HepG2 (cell line): ENCODE results near the gene CTRB2. TPM values are rescaled to one million over a fixed set of nuclear protein-coding genes. Genes with fewer than 3 reads are reported as not detected.

ENCODE experiments used
- ATAC-seq: fragments of 200-7000 bp; cut with Tn5 transposase; 3 replicates; pipeline ENCODE4 v1.9.1; 2020; ENCODE audit warnings: mild to moderate bottlenecking, moderate library complexity
- BruUV-seq: library from RNA; stranded (reverse); fragments of 400-500 nt; replicated peaks from 2 replicates; lab custom pipeline; 2021; lab: Mats Ljungman, UMichigan
- CTCF ChIA-PET: fragments of 300-600 bp; formaldehyde crosslinking; extraction: SDS; loops from one replicate; lab custom pipeline; 2021; ENCODE audit warnings: low total read pairs, inconsistent platforms, low intra/inter-chr PET ratio; lab: Yijun Ruan, JAX
- POLR2A ChIA-PET: fragments of 350-600 bp; sonication (Branson Sonifier 250); formaldehyde crosslinking; loops from one replicate; lab custom pipeline; 2020; ENCODE audit warnings: antibody characterized with exemption, inconsistent platforms; lab: Yijun Ruan, JAX
- DNase-seq: peaks from one replicate; pipeline ENCODE4 v3.0.0-alpha.2; 2015; ENCODE audit warnings: low spot score
- FAIRE-seq: peaks from 3 replicates; lab custom pipeline; 2011; peaks lifted over from hg19 to GRCh38; lab: Jason Lieb, UNC
- H2AFZ ChIP-seq: one replicate; pipeline ENCODE4 v1.6.1; 2011; ENCODE audit warnings: low read length, inconsistent platforms
- H3K27ac ChIP-seq: fragments of 300-600 bp; 3 replicates; pipeline ENCODE4 v1.8.0; 2011; ENCODE audit warnings: mixed run types, mild to moderate bottlenecking, mixed read lengths, low read length, inconsistent platforms; ENCODE audit not compliant: insufficient read depth; ENCODE audit errors: extremely low read length
- H3K27me3 ChIP-seq, 2 experiments: fragments of 200-600 bp in 1 of 2; 2 replicates in 1 of 2; 3 replicates in 1 of 2; pipeline versions ENCODE4 v1.6.0 to v1.8.0; 2011; ENCODE audit warnings: low read length in 2 of 2, mild to moderate bottlenecking in 2 of 2, moderate library complexity in 2 of 2, inconsistent platforms in 1 of 2; ENCODE audit not compliant: insufficient read depth in 2 of 2, control insufficient read depth in 1 of 2
- H3K36me3 ChIP-seq, 2 experiments: fragments of 200-600 bp in 1 of 2; replicated peaks in 1 of 2; 2 replicates in 1 of 2; 3 replicates in 1 of 2; pipeline versions ENCODE4 v1.5.1 to v1.8.0; 2011; ENCODE audit warnings: low read length in 2 of 2, inconsistent platforms in 1 of 2; ENCODE audit not compliant: insufficient read depth in 2 of 2, control insufficient read depth in 1 of 2
- H3K4me1 ChIP-seq: 2 replicates; pipeline ENCODE4 v1.5.1; 2012; ENCODE audit warnings: low read length, inconsistent platforms; ENCODE audit not compliant: insufficient read depth
- H3K4me2 ChIP-seq: 2 replicates; pipeline ENCODE4 v1.6.0; 2011; ENCODE audit warnings: low read depth, low read length, inconsistent platforms
- H3K4me3 ChIP-seq, 3 experiments: fragments of 200-600 bp in 1 of 3; sonication (generic), shearing (Covaris generic) in 1 of 3; replicated peaks in 1 of 3; 2 replicates each; pipeline ENCODE4 v1.5.1; 2011 to 2016; ENCODE audit warnings: low read length in 3 of 3, inconsistent platforms in 2 of 3, low read depth in 2 of 3, mild to moderate bottlenecking in 2 of 3, control low read depth in 1 of 3, mixed read lengths in 1 of 3; ENCODE audit not compliant: insufficient read depth in 1 of 3
- H3K79me2 ChIP-seq: one replicate; pipeline ENCODE4 v1.6.1; 2011; ENCODE audit warnings: low read length, inconsistent platforms; ENCODE audit not compliant: insufficient read depth
- H3K9ac ChIP-seq: 2 replicates; pipeline ENCODE4 v1.6.0; 2011; ENCODE audit warnings: mild to moderate bottlenecking, low read depth, low read length, inconsistent platforms; ENCODE audit not compliant: insufficient read depth
- H3K9me3 ChIP-seq: 2 replicates; pipeline ENCODE4 v1.5.1; 2012; ENCODE audit warnings: mild to moderate bottlenecking, low read length
- H4K20me1 ChIP-seq: 2 replicates; pipeline ENCODE4 v1.6.0; 2011; ENCODE audit warnings: inconsistent platforms, mild to moderate bottlenecking, low read length, moderate library complexity; ENCODE audit not compliant: insufficient read depth
- CENPT ChIP-seq: sonication (generic); formaldehyde crosslinking; IDR thresholded peaks from 2 replicates; pipeline ENCODE4 v1.8.0; 2022; ENCODE audit warnings: low read depth, mild to moderate bottlenecking, moderate library complexity, missing genetic modification reagents
- CHCHD3 ChIP-seq: sonication (generic); formaldehyde crosslinking; IDR thresholded peaks from 2 replicates; pipeline ENCODE4 v1.8.0; 2022; ENCODE audit warnings: mild to moderate bottlenecking, missing genetic modification reagents, moderate library complexity
- EED ChIP-seq: sonication (generic); formaldehyde crosslinking; IDR thresholded peaks from 2 replicates; pipeline ENCODE4 v1.5.0; 2020; ENCODE audit warnings: mild to moderate bottlenecking, missing genetic modification reagents
- EP300 ChIP-seq, 3 experiments: sonication (generic) in 1 of 3; formaldehyde crosslinking in 1 of 3; IDR thresholded peaks; 2 replicates each; pipeline versions ENCODE4 v1.5.1 to v1.6.1; 2011 to 2020; ENCODE audit warnings: low read depth in 2 of 3, low read length in 2 of 3, borderline replicate concordance in 1 of 3, improper control_type of control experiment in 1 of 3, mild to moderate bottlenecking in 1 of 3, missing genetic modification reagents in 1 of 3, moderate library complexity in 1 of 3
- ZBTB38 ChIP-seq: sonication (generic); formaldehyde crosslinking; IDR thresholded peaks from 2 replicates; pipeline ENCODE4 v1.5.1; 2020; ENCODE audit warnings: mild to moderate bottlenecking, missing genetic modification reagents
- ZC3H13 ChIP-seq: sonication (generic); formaldehyde crosslinking; IDR thresholded peaks from 2 replicates; pipeline ENCODE4 v1.8.1; 2023; ENCODE audit warnings: mild to moderate bottlenecking, missing genetic modification reagents, moderate library complexity
- ZFX ChIP-seq: sonication (generic); formaldehyde crosslinking; IDR thresholded peaks from 2 replicates; pipeline ENCODE4 v1.4.0; 2020; ENCODE audit warnings: mild to moderate bottlenecking, low read depth, missing genetic modification reagents, moderate library complexity
- WGBS: methylation state at CpG from one replicate; pipeline ENCODE4 v1.1.6; 2017; ENCODE audit warnings: low lambda C conversion rate; 5-methylcytosine and 5-hydroxymethylcytosine counted together
- in situ Hi-C: cut with HindIII; loops from 2 replicates; pipeline ENCODE4 v1.10.0; 2017; ENCODE audit warnings: low pct_unique_long_range_greater_than_20kb; ENCODE audit not compliant: extremely low pct_ligation_motif_present
- intact Hi-C: fragments of 100-400 bp; cut with micrococcal nuclease; formaldehyde crosslinking; loops from one replicate; pipeline ENCODE4 v1.10.0; 2022; ENCODE audit not compliant: unreplicated experiment
- polyA plus RNA-seq, 8 experiments: library from polyadenylated mRNA; depleted of rRNA in 3 of 8; stranded (reverse) in 7 of 8; unstranded in 1 of 8; fragments of >200 nt; fragmentation: Illumina TruSeq in 4 of 8; extraction: Trizol in 4 of 8; gene quantifications; 2 replicates each; pipeline versions ENCODE4 v1.2.1 to v1.2.3, GENCODE V29; 2011 to 2016; ENCODE audit warnings: low read depth in 4 of 8, missing spikeins in 1 of 8, mixed read lengths in 1 of 8; ENCODE audit not compliant: insufficient read depth in 1 of 8
- total RNA-seq, 5 experiments: library from RNA; depleted of rRNA; stranded (reverse); fragments of >200 nt; fragmentation: Illumina TruSeq; extraction: Trizol; gene quantifications; 2 replicates each; pipeline ENCODE4 v1.2.3, GENCODE V29; 2016; ENCODE audit warnings: low read depth in 1 of 5
- TF ChIP-seq, protein P1 (sequence below): sonication (generic); formaldehyde crosslinking; IDR thresholded peaks from 2 replicates; pipeline ENCODE4 v1.5.1; 2020; ENCODE audit warnings: mild to moderate bottlenecking, missing genetic modification reagents, moderate library complexity
- TF ChIP-seq, protein P2 (sequence below): sonication (generic); formaldehyde crosslinking; IDR thresholded peaks from 2 replicates; pipeline ENCODE4 v1.4.0; 2020; ENCODE audit warnings: missing genetic modification reagents, borderline replicate concordance
- TF ChIP-seq, protein P3 (sequence below): sonication (generic); formaldehyde crosslinking; IDR thresholded peaks from 2 replicates; pipeline ENCODE4 v1.4.0; 2020; ENCODE audit warnings: missing genetic modification reagents

CTRB2 gene
- total and polyA plus RNA-seq, 2 of the 13 experiments (the other 11 are each of a cell fraction or from before 2014, with no cell fraction given): 0.13 TPM; not detected in 1

DNA sequence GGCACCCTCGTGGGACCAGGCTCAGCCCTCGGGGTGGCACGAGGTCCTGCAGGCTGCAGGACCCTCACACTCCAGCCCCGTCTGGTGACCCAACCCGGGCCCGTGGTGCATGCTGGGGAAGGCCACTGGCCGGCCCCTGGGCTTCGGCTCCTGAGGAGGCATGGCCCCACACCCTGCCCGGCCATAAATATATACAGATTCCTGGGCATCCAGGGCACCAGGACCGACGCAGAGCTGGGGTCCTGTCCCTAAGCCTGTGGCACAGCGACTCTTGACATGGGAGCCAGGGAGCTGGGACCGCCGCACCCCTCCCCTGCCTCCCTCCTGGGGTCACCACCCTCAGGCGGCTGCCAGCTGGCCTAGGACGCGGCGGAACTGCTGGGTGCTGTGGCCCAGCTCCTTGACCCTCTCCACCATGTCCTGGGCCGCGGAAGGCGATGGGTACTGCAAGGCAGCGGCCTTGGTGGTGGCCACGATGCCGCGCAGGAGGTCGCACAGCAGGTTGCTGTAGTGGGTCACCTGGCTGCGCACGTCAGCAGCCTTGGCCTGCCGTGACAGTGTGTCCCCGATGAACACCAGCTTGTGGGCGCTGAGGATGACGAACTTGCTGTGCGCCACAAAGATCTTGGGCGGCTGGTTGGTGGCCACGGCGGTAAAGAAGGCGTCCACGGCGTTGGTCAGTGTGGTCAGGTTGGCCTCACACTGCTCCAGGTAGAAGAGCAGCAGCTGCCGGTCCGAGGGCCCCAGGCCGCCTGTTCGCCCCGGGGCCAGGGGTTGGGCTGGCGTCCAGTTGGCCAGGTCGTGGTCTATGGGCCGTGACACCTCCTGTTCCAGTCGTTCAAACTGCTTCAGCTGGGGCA, 22.4 kb upstream of the CTRB2 start:
- H3K4me1 ChIP-seq: peaks cover 13% of the 10 kb centered on the region
- peaks cover 21 to 37% of the 10 kb centered on the region in 2 experiments for H3K36me3 ChIP-seq
- BruUV-seq: no TSS peak
- WGBS: 96% methylated on average over 19 of the region's 48 CpGs
- intact Hi-C loops (loop anchor here (5.0 kb wide), 1 partner anchor 32 kb away; no protein-coding TSS in a partner anchor), in situ Hi-C loops (no loop called here)
- H4K20me1 ChIP-seq: peaks cover 1% of the 10 kb centered on the region; the same call in 1 of the 2 replicates
- no peak overlapping the region for H2AFZ ChIP-seq
- CTCF ChIA-PET: no interaction called here
- peaks cover 9 to 12% of the 10 kb centered on the region in 2 experiments for H3K27me3 ChIP-seq
- H3K4me3 ChIP-seq: no peak overlapping the region
- DNase-seq (no peak), FAIRE-seq (no peak), ATAC-seq (no peak)
- no peaks in the 10 kb centered on the region for H3K79me2 ChIP-seq
- no peak overlapping the region for H3K4me2 ChIP-seq
- H3K9me3 ChIP-seq: no peaks in the 10 kb centered on the region
- no peak overlapping the region for H3K9ac ChIP-seq
- POLR2A ChIA-PET: interaction anchor here (1.4 kb wide), 1 partner anchor 16 kb away, joined by 4 read pairs; no protein-coding TSS in a partner anchor
- H3K27ac ChIP-seq: no peak overlapping the region
- 0 out of 2 replicates have a peak, but pooled peaks have one; percentile 36 for TF ChIP-seq CENPT (CRISPR knock-in tag)
- TF ChIP-seq CHCHD3 (CRISPR knock-in tag): no peak
- TF ChIP-seq, protein P1, sequence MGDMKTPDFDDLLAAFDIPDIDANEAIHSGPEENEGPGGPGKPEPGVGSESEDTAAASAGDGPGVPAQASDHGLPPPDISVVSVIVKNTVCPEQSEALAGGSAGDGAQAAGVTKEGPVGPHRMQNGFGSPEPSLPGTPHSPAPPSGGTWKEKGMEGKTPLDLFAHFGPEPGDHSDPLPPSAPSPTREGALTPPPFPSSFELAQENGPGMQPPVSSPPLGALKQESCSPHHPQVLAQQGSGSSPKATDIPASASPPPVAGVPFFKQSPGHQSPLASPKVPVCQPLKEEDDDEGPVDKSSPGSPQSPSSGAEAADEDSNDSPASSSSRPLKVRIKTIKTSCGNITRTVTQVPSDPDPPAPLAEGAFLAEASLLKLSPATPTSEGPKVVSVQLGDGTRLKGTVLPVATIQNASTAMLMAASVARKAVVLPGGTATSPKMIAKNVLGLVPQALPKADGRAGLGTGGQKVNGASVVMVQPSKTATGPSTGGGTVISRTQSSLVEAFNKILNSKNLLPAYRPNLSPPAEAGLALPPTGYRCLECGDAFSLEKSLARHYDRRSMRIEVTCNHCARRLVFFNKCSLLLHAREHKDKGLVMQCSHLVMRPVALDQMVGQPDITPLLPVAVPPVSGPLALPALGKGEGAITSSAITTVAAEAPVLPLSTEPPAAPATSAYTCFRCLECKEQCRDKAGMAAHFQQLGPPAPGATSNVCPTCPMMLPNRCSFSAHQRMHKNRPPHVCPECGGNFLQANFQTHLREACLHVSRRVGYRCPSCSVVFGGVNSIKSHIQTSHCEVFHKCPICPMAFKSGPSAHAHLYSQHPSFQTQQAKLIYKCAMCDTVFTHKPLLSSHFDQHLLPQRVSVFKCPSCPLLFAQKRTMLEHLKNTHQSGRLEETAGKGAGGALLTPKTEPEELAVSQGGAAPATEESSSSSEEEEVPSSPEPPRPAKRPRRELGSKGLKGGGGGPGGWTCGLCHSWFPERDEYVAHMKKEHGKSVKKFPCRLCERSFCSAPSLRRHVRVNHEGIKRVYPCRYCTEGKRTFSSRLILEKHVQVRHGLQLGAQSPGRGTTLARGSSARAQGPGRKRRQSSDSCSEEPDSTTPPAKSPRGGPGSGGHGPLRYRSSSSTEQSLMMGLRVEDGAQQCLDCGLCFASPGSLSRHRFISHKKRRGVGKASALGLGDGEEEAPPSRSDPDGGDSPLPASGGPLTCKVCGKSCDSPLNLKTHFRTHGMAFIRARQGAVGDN (CRISPR knock-in tag): peak; percentile 30
- TF ChIP-seq EED (CRISPR knock-in tag): 0 out of 2 replicates have a peak, but pooled peaks have one; percentile 29
- TF ChIP-seq, protein P2, sequence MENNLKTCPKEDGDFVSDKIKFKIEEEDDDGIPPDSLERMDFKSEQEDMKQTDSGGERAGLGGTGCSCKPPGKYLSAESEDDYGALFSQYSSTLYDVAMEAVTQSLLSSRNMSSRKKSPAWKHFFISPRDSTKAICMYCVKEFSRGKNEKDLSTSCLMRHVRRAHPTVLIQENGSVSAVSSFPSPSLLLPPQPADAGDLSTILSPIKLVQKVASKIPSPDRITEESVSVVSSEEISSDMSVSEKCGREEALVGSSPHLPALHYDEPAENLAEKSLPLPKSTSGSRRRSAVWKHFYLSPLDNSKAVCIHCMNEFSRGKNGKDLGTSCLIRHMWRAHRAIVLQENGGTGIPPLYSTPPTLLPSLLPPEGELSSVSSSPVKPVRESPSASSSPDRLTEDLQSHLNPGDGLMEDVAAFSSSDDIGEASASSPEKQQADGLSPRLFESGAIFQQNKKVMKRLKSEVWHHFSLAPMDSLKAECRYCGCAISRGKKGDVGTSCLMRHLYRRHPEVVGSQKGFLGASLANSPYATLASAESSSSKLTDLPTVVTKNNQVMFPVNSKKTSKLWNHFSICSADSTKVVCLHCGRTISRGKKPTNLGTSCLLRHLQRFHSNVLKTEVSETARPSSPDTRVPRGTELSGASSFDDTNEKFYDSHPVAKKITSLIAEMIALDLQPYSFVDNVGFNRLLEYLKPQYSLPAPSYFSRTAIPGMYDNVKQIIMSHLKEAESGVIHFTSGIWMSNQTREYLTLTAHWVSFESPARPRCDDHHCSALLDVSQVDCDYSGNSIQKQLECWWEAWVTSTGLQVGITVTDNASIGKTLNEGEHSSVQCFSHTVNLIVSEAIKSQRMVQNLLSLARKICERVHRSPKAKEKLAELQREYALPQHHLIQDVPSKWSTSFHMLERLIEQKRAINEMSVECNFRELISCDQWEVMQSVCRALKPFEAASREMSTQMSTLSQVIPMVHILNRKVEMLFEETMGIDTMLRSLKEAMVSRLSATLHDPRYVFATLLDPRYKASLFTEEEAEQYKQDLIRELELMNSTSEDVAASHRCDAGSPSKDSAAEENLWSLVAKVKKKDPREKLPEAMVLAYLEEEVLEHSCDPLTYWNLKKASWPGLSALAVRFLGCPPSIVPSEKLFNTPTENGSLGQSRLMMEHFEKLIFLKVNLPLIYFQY (CRISPR knock-in tag): no peak
- TF ChIP-seq EP300 (IDR thresholded peaks at IDR 0.05; ENCODE audit: low read depth in 2 of 2, low read length in 2 of 2): no peak
- no peak for TF ChIP-seq EP300 (CRISPR knock-in tag; IDR thresholded peaks at IDR 0.05; ENCODE audit: borderline replicate concordance)
- TF ChIP-seq, protein P3, sequence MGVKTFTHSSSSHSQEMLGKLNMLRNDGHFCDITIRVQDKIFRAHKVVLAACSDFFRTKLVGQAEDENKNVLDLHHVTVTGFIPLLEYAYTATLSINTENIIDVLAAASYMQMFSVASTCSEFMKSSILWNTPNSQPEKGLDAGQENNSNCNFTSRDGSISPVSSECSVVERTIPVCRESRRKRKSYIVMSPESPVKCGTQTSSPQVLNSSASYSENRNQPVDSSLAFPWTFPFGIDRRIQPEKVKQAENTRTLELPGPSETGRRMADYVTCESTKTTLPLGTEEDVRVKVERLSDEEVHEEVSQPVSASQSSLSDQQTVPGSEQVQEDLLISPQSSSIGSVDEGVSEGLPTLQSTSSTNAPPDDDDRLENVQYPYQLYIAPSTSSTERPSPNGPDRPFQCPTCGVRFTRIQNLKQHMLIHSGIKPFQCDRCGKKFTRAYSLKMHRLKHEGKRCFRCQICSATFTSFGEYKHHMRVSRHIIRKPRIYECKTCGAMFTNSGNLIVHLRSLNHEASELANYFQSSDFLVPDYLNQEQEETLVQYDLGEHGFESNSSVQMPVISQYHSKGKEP (CRISPR knock-in tag): no peak
- TF ChIP-seq ZC3H13 (CRISPR knock-in tag): peak; percentile 23; the same call in 1 of the 2 replicates
- peak; percentile 32; the same call in 1 of the 2 replicates for TF ChIP-seq ZBTB38
- TF ChIP-seq ZFX: 0 out of 2 replicates have a peak, but pooled peaks have one; percentile 2
